ENCODE results near the gene NTN1.

Gene NTN1

DNA sequence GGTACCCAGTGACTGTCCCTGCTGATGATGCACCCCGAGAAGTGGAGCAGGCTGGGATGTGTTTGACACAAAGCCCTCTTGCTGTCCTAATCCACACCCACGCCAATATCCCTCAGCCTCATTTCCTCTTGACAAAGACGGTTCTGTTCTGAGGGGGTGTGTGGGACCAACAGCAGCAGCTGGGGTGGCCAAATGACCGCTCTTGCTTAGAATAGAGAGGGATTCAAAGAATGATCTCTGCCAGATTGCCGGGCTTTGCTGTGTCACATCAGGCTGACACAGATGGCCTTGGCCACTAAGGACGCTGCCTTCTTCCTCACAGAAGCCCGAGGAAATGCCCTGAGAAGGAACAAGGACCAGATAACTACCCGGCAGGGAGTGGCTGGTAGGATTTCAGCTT is 250.7 kb downstream of the NTN1 start:
- no peak overlapping the region for H3K4me3 ChIP-seq (IDR thresholded peaks at IDR 0.05; ENCODE audit: insufficient read depth, low read depth, low read length)
- no peak overlapping the region for H3K4me2 ChIP-seq
- no peaks in the 10 kb centered on the region for H3K36me3 ChIP-seq (ENCODE audit: insufficient read depth)

DNA sequence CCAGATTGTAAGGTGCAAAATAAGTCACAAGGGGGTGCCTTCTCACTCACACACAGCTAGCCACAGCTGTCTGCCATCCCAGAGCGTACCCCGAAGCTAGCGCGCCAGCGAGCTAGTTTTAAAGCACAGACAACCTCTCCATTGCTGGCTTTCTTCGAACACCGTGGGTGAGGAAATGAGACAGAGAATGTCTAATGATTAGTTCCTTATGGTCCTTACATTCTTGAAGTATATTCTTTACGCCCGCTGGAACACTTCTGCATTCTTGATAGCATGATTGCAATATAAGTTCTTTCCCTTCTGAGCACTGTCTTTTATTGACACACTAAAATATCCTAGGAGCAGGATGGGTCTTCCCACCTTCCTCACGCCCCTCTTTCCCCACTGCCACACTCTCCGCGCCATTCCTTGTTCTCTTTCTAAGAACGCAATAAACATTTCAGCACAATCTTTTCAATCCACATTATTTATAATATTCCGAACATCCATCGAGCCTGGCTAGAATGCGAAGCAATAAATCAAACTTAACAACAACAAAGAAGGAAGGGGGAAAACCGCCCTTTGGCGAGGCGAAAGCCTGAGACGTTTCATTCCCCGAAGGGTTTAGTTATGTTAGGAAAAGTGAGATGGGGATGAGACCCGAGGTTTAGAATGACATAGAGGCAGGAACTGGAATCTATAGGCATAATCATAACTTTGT is 251.3 kb downstream of the NTN1 start:
- no peak overlapping the region for H3K4me3 ChIP-seq (IDR thresholded peaks at IDR 0.05; ENCODE audit: insufficient read depth, low read depth, low read length)
- H3K27me3 ChIP-seq (ENCODE audit: insufficient read depth, low read depth), result no peaks in the 10 kb centered on the region

More for the DNA sequence above, 250.7 kb downstream of the NTN1 start:
- TF ChIP-seq, protein P1, sequence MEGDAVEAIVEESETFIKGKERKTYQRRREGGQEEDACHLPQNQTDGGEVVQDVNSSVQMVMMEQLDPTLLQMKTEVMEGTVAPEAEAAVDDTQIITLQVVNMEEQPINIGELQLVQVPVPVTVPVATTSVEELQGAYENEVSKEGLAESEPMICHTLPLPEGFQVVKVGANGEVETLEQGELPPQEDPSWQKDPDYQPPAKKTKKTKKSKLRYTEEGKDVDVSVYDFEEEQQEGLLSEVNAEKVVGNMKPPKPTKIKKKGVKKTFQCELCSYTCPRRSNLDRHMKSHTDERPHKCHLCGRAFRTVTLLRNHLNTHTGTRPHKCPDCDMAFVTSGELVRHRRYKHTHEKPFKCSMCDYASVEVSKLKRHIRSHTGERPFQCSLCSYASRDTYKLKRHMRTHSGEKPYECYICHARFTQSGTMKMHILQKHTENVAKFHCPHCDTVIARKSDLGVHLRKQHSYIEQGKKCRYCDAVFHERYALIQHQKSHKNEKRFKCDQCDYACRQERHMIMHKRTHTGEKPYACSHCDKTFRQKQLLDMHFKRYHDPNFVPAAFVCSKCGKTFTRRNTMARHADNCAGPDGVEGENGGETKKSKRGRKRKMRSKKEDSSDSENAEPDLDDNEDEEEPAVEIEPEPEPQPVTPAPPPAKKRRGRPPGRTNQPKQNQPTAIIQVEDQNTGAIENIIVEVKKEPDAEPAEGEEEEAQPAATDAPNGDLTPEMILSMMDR (conservative IDR thresholded peaks at IDR 0.05; ENCODE audit: low read depth, low read length), result no peak
- H4K20me1 ChIP-seq (ENCODE audit: insufficient read depth), result no peaks in the 10 kb centered on the region
- H3K9ac ChIP-seq, result no peak overlapping the region
- H2AFZ ChIP-seq (ENCODE audit: low read depth), result no peak overlapping the region
- H3K27me3 ChIP-seq (ENCODE audit: insufficient read depth, low read depth), result no peaks in the 10 kb centered on the region
- H3K4me1 ChIP-seq (ENCODE audit: low read depth, poor library complexity, severe bottlenecking), result no peaks in the 10 kb centered on the region
- no peaks in the 10 kb centered on the region for H3K79me2 ChIP-seq (ENCODE audit: insufficient read depth, low read depth)
- H3K27ac ChIP-seq, result no peak overlapping the region

DNA sequence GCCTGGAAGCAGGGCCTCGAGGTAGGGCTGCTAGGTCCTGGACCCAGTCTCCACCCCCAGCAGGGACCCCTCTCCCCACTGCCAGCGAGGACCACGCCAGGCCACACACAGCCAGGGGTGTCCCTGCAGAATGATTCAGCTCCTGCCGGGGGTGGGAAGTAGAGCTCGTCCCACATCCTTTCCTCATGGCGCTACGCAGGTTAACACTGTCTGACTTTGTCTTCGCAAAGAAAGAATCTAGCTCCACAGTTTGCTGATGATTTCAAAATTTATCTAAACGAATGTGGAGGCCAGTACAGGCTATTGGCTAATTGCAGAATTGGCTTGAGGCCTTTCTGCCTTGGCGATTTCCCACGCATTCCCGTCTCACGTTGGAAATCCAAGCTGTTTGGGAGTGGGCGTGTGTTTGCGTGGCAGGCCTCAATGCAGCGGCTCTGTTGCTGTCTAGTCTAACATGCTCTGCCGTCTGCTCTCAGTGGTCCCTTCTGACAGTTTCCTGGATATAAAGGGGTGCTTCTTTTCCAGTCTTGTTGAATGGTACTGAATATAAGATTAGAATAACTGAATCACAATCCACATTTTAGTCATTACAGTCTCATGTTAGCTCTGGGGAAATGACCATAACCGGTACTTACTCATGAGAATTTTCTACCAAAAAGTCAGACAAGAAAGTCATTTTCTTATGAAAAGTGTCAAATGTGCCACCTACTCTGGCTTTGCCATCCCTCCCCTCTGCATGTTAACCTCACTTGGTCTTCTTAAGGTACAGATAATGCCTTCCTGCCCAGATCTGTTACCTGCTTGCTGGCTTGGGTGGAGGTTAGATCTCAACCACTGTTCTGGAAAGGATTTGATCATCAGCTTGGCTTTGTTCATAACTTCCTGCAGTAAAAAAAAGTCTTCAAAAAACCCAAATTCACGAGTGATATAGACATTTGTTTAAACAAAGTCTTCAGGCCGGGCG is 252.4 kb downstream of the NTN1 start:
- no peak overlapping the region for H3K9ac ChIP-seq
- no peaks in the 10 kb centered on the region for H3K4me1 ChIP-seq (ENCODE audit: low read depth, poor library complexity, severe bottlenecking)
- no peaks in the 10 kb centered on the region for H3K79me2 ChIP-seq (ENCODE audit: insufficient read depth, low read depth)
- H3K27me3 ChIP-seq (ENCODE audit: insufficient read depth, low read depth), result no peaks in the 10 kb centered on the region
- H3K4me3 ChIP-seq (IDR thresholded peaks at IDR 0.05; ENCODE audit: insufficient read depth, low read depth, low read length), result no peak overlapping the region
- H3K4me2 ChIP-seq, result no peak overlapping the region
- TF ChIP-seq, protein P1 (conservative IDR thresholded peaks at IDR 0.05; ENCODE audit: low read depth, low read length), result no peak
- no peaks in the 10 kb centered on the region for H4K20me1 ChIP-seq (ENCODE audit: insufficient read depth)
- no peak overlapping the region for H2AFZ ChIP-seq (ENCODE audit: low read depth)
- H3K27ac ChIP-seq, result no peak overlapping the region
- H3K36me3 ChIP-seq (ENCODE audit: insufficient read depth), result no peaks in the 10 kb centered on the region

More for the DNA sequence above, 251.3 kb downstream of the NTN1 start:
- H3K79me2 ChIP-seq (ENCODE audit: insufficient read depth, low read depth), result no peaks in the 10 kb centered on the region
- TF ChIP-seq, protein P1 (conservative IDR thresholded peaks at IDR 0.05; ENCODE audit: low read depth, low read length), result no peak
- H3K36me3 ChIP-seq (ENCODE audit: insufficient read depth), result no peaks in the 10 kb centered on the region
- H3K4me1 ChIP-seq (ENCODE audit: low read depth, poor library complexity, severe bottlenecking), result no peaks in the 10 kb centered on the region
- H4K20me1 ChIP-seq (ENCODE audit: insufficient read depth), result no peaks in the 10 kb centered on the region
- no peak overlapping the region for H3K9ac ChIP-seq
- H3K27ac ChIP-seq, result no peak overlapping the region
- H3K4me2 ChIP-seq, result no peak overlapping the region
- no peak overlapping the region for H2AFZ ChIP-seq (ENCODE audit: low read depth)

DNA sequence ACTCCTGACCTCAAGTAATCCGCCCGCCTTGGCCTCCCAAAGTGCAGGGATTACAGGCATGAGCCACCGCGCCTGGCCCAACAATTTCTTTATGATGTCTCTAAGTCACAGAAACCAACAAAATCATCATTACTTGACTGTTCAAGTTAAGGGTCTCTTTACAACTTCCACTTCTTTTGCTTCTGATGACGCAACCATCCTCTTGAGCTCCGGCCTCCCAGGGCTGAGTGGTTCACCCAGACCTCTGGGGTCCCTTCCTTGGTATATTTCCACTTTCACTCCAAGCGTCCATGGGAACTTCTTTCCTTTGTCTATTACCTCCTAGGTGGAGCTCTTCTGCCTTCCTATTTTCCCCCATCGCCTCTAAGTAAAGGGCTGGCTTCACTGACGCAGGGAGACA is 253.7 kb downstream of the NTN1 start:
- H3K4me2 ChIP-seq, result no peak overlapping the region
- H4K20me1 ChIP-seq (ENCODE audit: insufficient read depth), result no peaks in the 10 kb centered on the region
- H2AFZ ChIP-seq (ENCODE audit: low read depth), result no peak overlapping the region
- H3K27ac ChIP-seq, result no peak overlapping the region
- no peak overlapping the region for H3K9ac ChIP-seq
- H3K27me3 ChIP-seq (ENCODE audit: insufficient read depth, low read depth), result no peaks in the 10 kb centered on the region
- H3K4me3 ChIP-seq (IDR thresholded peaks at IDR 0.05; ENCODE audit: insufficient read depth, low read depth, low read length), result no peak overlapping the region
- H3K36me3 ChIP-seq (ENCODE audit: insufficient read depth), result no peaks in the 10 kb centered on the region
- H3K4me1 ChIP-seq (ENCODE audit: low read depth, poor library complexity, severe bottlenecking), result no peaks in the 10 kb centered on the region
- TF ChIP-seq, protein P1 (conservative IDR thresholded peaks at IDR 0.05; ENCODE audit: low read depth, low read length), result no peak
- no peaks in the 10 kb centered on the region for H3K79me2 ChIP-seq (ENCODE audit: insufficient read depth, low read depth)

All from KMS-11 (cell line).